ENCODE results near the gene COA1. TPM values are rescaled to one million over a fixed set of nuclear protein-coding genes. Genes with fewer than 3 reads are reported as not detected.
A peak's percentile ranks its signal among the peaks of the same experiment; 100 is the strongest.

Gene COA1
- total RNA-seq, 2 experiments from 2014 or later, result 76.9 to 77.1 TPM

GRCh38 chr7:43767311-43767710 is 38.0 kb upstream of the COA1 start:
- Mint-ChIP-seq H3K27ac (no peak overlapping the region), H3K36me3 (ENCODE audit: low read depth) (peaks cover 9% of the 10 kb centered on the region), H3K4me1 (peaks cover 27% of the 10 kb centered on the region), H3K4me3 (no peak overlapping the region), H3K27me3 (no peaks in the 10 kb centered on the region), H3K9me3 (ENCODE audit: low read depth) (no peaks in the 10 kb centered on the region)
- POLR2A ChIA-PET, result no interaction called here
- no peak for ATAC-seq
- CTCF ChIA-PET, result no interaction called here
- intact Hi-C loops (cut with DNase I, micrococcal nuclease), result loop anchor here in 1 of 2 experiments (5.0 kb wide), 1 partner anchor 55 kb away; no protein-coding TSS in a partner anchor
- no peak for DNase-seq

DNA sequence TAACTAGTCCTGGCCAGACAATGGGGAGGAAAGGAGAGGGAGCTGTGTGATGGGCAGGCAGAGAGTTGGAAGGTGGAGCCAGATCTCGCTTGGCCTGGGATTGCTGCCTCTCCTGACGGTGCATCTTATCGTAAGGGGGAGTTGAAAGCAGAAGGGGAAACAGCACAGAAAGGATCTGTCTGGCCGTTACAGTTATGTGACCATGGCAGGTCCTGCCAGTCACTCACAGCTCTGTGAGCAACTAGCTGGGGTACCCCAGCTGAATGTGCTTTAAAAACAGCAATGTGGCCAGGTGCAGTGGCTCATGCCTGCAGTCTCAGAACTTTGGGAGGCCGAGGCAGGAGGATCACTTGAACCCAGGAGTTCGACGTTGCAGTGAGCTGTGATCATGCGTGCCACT is 37.2 kb upstream of the COA1 start:
- ChIA-PET POLR2A (no interaction called here), CTCF (interaction anchor here (1.0 kb wide), 1 partner anchor 184 kb away, joined by 9 read pairs; the partner anchor contains the start of gene STK17A)
- no peak overlapping the region for H3K27ac Mint-ChIP-seq
- H3K9me3 Mint-ChIP-seq (ENCODE audit: low read depth), result no peaks in the 10 kb centered on the region
- intact Hi-C loops (cut with DNase I, micrococcal nuclease), result loop anchor here in 1 of 2 experiments (5.0 kb wide), 1 partner anchor 56 kb away; no protein-coding TSS in a partner anchor
- H3K27me3 Mint-ChIP-seq, result no peaks in the 10 kb centered on the region
- no peak overlapping the region for H3K4me3 Mint-ChIP-seq
- DNase-seq (no peak), ATAC-seq (no peak)
- H3K4me1 Mint-ChIP-seq, result peaks cover 33% of the 10 kb centered on the region
- H3K36me3 Mint-ChIP-seq (ENCODE audit: low read depth), result peaks cover 4% of the 10 kb centered on the region

GRCh38 chr7:43764807-43765491 is 35.6 kb upstream of the COA1 start:
- no peak overlapping the region for H3K4me3 Mint-ChIP-seq
- POLR2A ChIA-PET, result no interaction called here
- no peak overlapping the region for H3K27ac Mint-ChIP-seq
- ATAC-seq, result no peak
- intact Hi-C loops (cut with DNase I, micrococcal nuclease), result loop anchor here (5.0 kb wide), 2 partner anchors 57 to 67 kb away; no protein-coding TSS in a partner anchor
- H3K4me1 Mint-ChIP-seq, result peaks cover 36% of the 10 kb centered on the region
- no peaks in the 10 kb centered on the region for H3K36me3 Mint-ChIP-seq (ENCODE audit: low read depth)
- H3K9me3 Mint-ChIP-seq (ENCODE audit: low read depth), result no peaks in the 10 kb centered on the region
- no peak for DNase-seq
- no peaks in the 10 kb centered on the region for H3K27me3 Mint-ChIP-seq
- CTCF ChIA-PET, result interaction anchor here (1.0 to 1.5 kb wide), 6 partner anchors 34 to 184 kb away, joined by 3 to 5 read pairs (median 4); partner anchors contain the start of gene STK17A

GRCh38 chr7:43764039-43764761 is 34.9 kb upstream of the COA1 start:
- Mint-ChIP-seq H3K4me1 (peaks cover 42% of the 10 kb centered on the region), H3K9me3 (ENCODE audit: low read depth) (no peaks in the 10 kb centered on the region), H3K27ac (peak overlapping the region; percentile 55), H3K36me3 (ENCODE audit: low read depth) (no peaks in the 10 kb centered on the region), H3K27me3 (no peaks in the 10 kb centered on the region), H3K4me3 (peak overlapping the region; percentile 30)
- ChIA-PET CTCF (interaction anchor here (1.0 to 1.5 kb wide), 8 partner anchors 34 to 183 kb away, joined by 3 to 5 read pairs (median 4); partner anchors contain the start of gene STK17A), POLR2A (no interaction called here)
- DNase-seq (peak; percentile 80), ATAC-seq (peak; percentile 51)
- intact Hi-C loops (cut with DNase I, micrococcal nuclease), result loop anchor here in 1 of 2 experiments (5.0 kb wide), 1 partner anchor 68 kb away; no protein-coding TSS in a partner anchor

DNA sequence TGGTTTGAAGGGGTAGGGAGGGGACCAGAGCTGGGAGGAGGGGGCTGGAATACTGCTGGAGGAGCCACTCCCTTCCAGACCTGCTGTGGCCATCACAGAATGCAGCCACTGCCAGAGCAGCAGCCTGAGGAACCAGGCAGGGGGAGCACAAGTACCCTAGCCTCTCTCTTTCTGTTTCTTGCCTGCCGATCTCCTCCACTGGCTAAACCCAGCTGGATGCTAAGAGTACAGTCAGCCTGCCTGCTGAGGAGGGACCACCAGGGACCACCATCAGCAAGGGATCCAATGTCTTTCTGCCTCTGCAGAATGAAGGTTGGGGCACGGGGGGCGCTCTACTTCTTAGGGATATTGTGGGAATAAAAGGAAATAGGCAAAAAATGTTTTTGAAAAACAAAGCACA is 33.9 kb upstream of the COA1 start:
- no peak overlapping the region for H3K27ac Mint-ChIP-seq
- ATAC-seq (no peak), DNase-seq (no peak)
- H3K36me3 Mint-ChIP-seq (ENCODE audit: low read depth), result no peaks in the 10 kb centered on the region
- H3K9me3 Mint-ChIP-seq (ENCODE audit: low read depth), result no peaks in the 10 kb centered on the region
- POLR2A ChIA-PET, result no interaction called here
- H3K27me3 Mint-ChIP-seq, result no peaks in the 10 kb centered on the region
- peaks cover 37% of the 10 kb centered on the region for H3K4me1 Mint-ChIP-seq
- H3K4me3 Mint-ChIP-seq, result no peak overlapping the region
- CTCF ChIA-PET, result interaction anchor here (0.6 to 1.5 kb wide), 4 partner anchors 8 to 182 kb away, joined by 3 to 4 read pairs (median 4); no protein-coding TSS in a partner anchor
- intact Hi-C loops (cut with DNase I, micrococcal nuclease), result loop anchor here in 1 of 2 experiments (5.0 kb wide), 1 partner anchor 69 kb away; no protein-coding TSS in a partner anchor

- POLR2A ChIA-PET, result interaction anchor here (0.5 kb wide), 1 partner anchor 19 kb away, joined by 3 read pairs; no protein-coding TSS in a partner anchor
- peaks cover 46% of the 10 kb centered on the region for H3K4me1 Mint-ChIP-seq
- intact Hi-C loops (cut with DNase I, micrococcal nuclease), result loop anchor here in 1 of 2 experiments (5.0 kb wide), 1 partner anchor 70 kb away; no protein-coding TSS in a partner anchor
- H3K27ac Mint-ChIP-seq, result no peak overlapping the region
- H3K9me3 Mint-ChIP-seq (ENCODE audit: low read depth), result no peaks in the 10 kb centered on the region
- DNase-seq (no peak), ATAC-seq (no peak)
- peaks cover 8% of the 10 kb centered on the region for H3K27me3 Mint-ChIP-seq
- no peak overlapping the region for H3K4me3 Mint-ChIP-seq
- H3K36me3 Mint-ChIP-seq (ENCODE audit: low read depth), result no peaks in the 10 kb centered on the region
- CTCF ChIA-PET, result interaction anchor here (0.7 to 2.6 kb wide), 3 partner anchors 26 to 86 kb away, joined by 3 to 8 read pairs (median 5); no protein-coding TSS in a partner anchor
Observed at GRCh38 chr7:43761938-43762692, 32.8 kb upstream of the COA1 start.

GRCh38 chr7:43761382-43761781 is 32.1 kb upstream of the COA1 start:
- ATAC-seq (no peak), DNase-seq (no peak)
- H3K9me3 Mint-ChIP-seq (ENCODE audit: low read depth), result no peaks in the 10 kb centered on the region
- H3K4me3 Mint-ChIP-seq, result no peak overlapping the region
- H3K27ac Mint-ChIP-seq, result no peak overlapping the region
- peaks cover 12% of the 10 kb centered on the region for H3K27me3 Mint-ChIP-seq
- intact Hi-C loops (cut with DNase I, micrococcal nuclease), result loop anchor here in 1 of 2 experiments (5.0 kb wide), 1 partner anchor 71 kb away; no protein-coding TSS in a partner anchor
- ChIA-PET POLR2A (no interaction called here), CTCF (interaction anchor here (1.7 to 3.8 kb wide), 3 partner anchors 25 to 76 kb away, joined by 3 to 15 read pairs (median 8); no protein-coding TSS in a partner anchor)
- no peaks in the 10 kb centered on the region for H3K36me3 Mint-ChIP-seq (ENCODE audit: low read depth)
- peaks cover 53% of the 10 kb centered on the region for H3K4me1 Mint-ChIP-seq

- intact Hi-C loops (cut with DNase I, micrococcal nuclease), result loop anchor here in 1 of 2 experiments (5.0 kb wide), 1 partner anchor 71 kb away; no protein-coding TSS in a partner anchor
- H3K4me1 Mint-ChIP-seq, result peaks cover 58% of the 10 kb centered on the region
- H3K27ac Mint-ChIP-seq, result no peak overlapping the region
- no peak overlapping the region for H3K4me3 Mint-ChIP-seq
- no peak for DNase-seq
- peaks cover 12% of the 10 kb centered on the region for H3K27me3 Mint-ChIP-seq
- H3K36me3 Mint-ChIP-seq (ENCODE audit: low read depth), result no peaks in the 10 kb centered on the region
- CTCF ChIA-PET, result interaction anchor here (0.8 to 3.8 kb wide), 4 partner anchors 25 to 178 kb away, joined by 3 to 15 read pairs (median 6); partner anchors contain the start of gene STK17A
- no peak for ATAC-seq
- H3K9me3 Mint-ChIP-seq (ENCODE audit: low read depth), result no peaks in the 10 kb centered on the region
- POLR2A ChIA-PET, result no interaction called here
Observed at GRCh38 chr7:43760861-43761260, 31.5 kb upstream of the COA1 start.

GRCh38 chr7:43758822-43759683 is 29.7 kb upstream of the COA1 start:
- peaks cover 16% of the 10 kb centered on the region for H3K27me3 Mint-ChIP-seq
- H3K4me3 Mint-ChIP-seq, result peak overlapping the region; percentile 74
- ChIA-PET CTCF (interaction anchor here (1.5 to 3.8 kb wide), 3 partner anchors 10 to 78 kb away, joined by 4 to 15 read pairs (median 8); no protein-coding TSS in a partner anchor), POLR2A (interaction anchor here (0.6 to 1.2 kb wide), 3 partner anchors 23 to 826 kb away, joined by 4 to 6 read pairs (median 5); partner anchors contain the start of gene STK17A)
- intact Hi-C loops (cut with DNase I, micrococcal nuclease), result loop anchor here in 1 of 2 experiments (1.0 kb wide), 3 partner anchors 30 to 177 kb away; partner anchors contain the start of gene COA1
- peak overlapping the region; percentile 37 for H3K27ac Mint-ChIP-seq
- no peaks in the 10 kb centered on the region for H3K36me3 Mint-ChIP-seq (ENCODE audit: low read depth)
- peaks cover 49% of the 10 kb centered on the region for H3K4me1 Mint-ChIP-seq
- peak; percentile 63 for ATAC-seq
- peak; percentile 64 for DNase-seq
- no peaks in the 10 kb centered on the region for H3K9me3 Mint-ChIP-seq (ENCODE audit: low read depth)

Measured in activated CD4-positive, alpha-beta T cell treated with anti-CD3 and anti-CD28 coated beads for 36 hours (primary cell).